ENCODE results near the gene MED15. TPM values are rescaled to one million over a fixed set of nuclear protein-coding genes. Genes with fewer than 3 reads are reported as not detected.
"Not testable (repeated sequence)": the region's sequence is repeated elsewhere in the genome, so short reads cannot be mapped to it uniquely, and the experiment has no call there.

Gene MED15
- polyA plus RNA-seq, 1 experiment = 17.3 TPM

GRCh38 chr22:20619045-20619892 is 111.9 kb downstream of the MED15 start:
- CTCF ChIA-PET = no interaction called here

DNA sequence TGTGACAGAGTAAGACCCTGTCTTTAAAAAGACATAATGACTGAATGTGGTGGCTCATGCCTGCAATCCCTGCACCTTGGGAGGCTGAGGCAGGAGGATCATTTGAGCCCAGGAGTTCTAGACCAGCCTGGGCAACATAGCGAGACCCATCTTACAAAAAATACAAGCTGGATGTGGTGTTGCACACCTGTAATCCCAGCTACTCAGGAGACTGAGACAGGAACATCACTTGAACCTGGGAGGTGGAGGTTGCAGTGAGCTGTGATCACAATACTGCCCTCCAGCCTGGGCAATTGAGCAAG is 112.4 kb downstream of the MED15 start:
- CTCF ChIA-PET; H3K4me3 ChIP-seq (ENCODE audit: low read depth, low read length); H3K9me3 ChIP-seq (ENCODE audit: control insufficient read depth, insufficient read depth, low read length); H3K27ac ChIP-seq (ENCODE audit: low read depth, low read length); DNase-seq (ENCODE audit: low read depth, low spot score); POLR2A ChIA-PET: not testable (repeated sequence)
- peaks cover 20% of the 10 kb centered on the region for H3K27me3 ChIP-seq (ENCODE audit: control insufficient read depth, insufficient read depth, low read length)

More at GRCh38 chr22:20619045-20619892, 111.9 kb downstream of the MED15 start:
- POLR2A ChIA-PET = no interaction called here
- Histone ChIP-seq H3K4me3 (ENCODE audit: low read depth, low read length) (no peak overlapping the region), H3K27me3 (ENCODE audit: control insufficient read depth, insufficient read depth, low read length) (peaks cover 20% of the 10 kb centered on the region), H3K27ac (ENCODE audit: low read depth, low read length) (no peak overlapping the region), H3K9me3 (ENCODE audit: control insufficient read depth, insufficient read depth, low read length) (no peaks in the 10 kb centered on the region)
- no peak for DNase-seq (ENCODE audit: low read depth, low spot score)
- TF ChIP-seq, protein P1, sequence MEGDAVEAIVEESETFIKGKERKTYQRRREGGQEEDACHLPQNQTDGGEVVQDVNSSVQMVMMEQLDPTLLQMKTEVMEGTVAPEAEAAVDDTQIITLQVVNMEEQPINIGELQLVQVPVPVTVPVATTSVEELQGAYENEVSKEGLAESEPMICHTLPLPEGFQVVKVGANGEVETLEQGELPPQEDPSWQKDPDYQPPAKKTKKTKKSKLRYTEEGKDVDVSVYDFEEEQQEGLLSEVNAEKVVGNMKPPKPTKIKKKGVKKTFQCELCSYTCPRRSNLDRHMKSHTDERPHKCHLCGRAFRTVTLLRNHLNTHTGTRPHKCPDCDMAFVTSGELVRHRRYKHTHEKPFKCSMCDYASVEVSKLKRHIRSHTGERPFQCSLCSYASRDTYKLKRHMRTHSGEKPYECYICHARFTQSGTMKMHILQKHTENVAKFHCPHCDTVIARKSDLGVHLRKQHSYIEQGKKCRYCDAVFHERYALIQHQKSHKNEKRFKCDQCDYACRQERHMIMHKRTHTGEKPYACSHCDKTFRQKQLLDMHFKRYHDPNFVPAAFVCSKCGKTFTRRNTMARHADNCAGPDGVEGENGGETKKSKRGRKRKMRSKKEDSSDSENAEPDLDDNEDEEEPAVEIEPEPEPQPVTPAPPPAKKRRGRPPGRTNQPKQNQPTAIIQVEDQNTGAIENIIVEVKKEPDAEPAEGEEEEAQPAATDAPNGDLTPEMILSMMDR (IDR thresholded peaks at IDR 0.05; ENCODE audit: low read depth, low read length) = no peak

DNA sequence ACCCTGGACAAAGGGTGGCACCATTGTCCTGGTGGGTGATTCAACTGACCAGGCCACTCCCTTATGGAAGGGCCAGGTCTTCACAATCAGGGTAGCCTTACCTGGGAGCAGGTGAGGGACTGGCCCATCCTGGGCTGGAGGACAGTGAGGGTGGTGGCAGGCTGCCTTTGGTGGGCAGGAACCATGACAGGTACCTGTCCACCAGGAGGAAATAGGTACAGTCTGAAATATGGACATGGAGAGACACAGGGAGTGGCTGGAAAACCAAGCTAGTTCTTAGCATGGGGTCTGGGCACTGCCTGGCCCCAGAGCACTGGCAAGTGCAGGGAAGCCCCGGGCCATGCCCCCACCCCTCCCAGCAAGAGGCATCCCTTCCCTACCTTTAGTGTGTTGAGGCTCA is 113.8 kb downstream of the MED15 start:
- CTCF ChIA-PET = no interaction called here
- POLR2A ChIA-PET = no interaction called here
- Histone ChIP-seq H3K27me3 (ENCODE audit: control insufficient read depth, insufficient read depth, low read length) (peaks cover 13% of the 10 kb centered on the region), H3K4me3 (ENCODE audit: low read depth, low read length) (no peak overlapping the region), H3K27ac (ENCODE audit: low read depth, low read length) (no peak overlapping the region), H3K9me3 (ENCODE audit: control insufficient read depth, insufficient read depth, low read length) (no peaks in the 10 kb centered on the region)
- TF ChIP-seq, protein P1 (IDR thresholded peaks at IDR 0.05; ENCODE audit: low read depth, low read length) = no peak
- DNase-seq (ENCODE audit: low read depth, low spot score) = no peak

- CTCF ChIA-PET = no interaction called here
- Histone ChIP-seq H3K9me3 (ENCODE audit: control insufficient read depth, insufficient read depth, low read length) (no peaks in the 10 kb centered on the region), H3K27me3 (ENCODE audit: control insufficient read depth, insufficient read depth, low read length) (peaks cover 15% of the 10 kb centered on the region), H3K27ac (ENCODE audit: low read depth, low read length) (no peak overlapping the region), H3K4me3 (ENCODE audit: low read depth, low read length) (no peak overlapping the region)
- DNase-seq (ENCODE audit: low read depth, low spot score) = no peak
- TF ChIP-seq, protein P1 (IDR thresholded peaks at IDR 0.05; ENCODE audit: low read depth, low read length) = no peak
- POLR2A ChIA-PET = no interaction called here
Measured at GRCh38 chr22:20622650-20623339, 115.4 kb downstream of the MED15 start.

DNA sequence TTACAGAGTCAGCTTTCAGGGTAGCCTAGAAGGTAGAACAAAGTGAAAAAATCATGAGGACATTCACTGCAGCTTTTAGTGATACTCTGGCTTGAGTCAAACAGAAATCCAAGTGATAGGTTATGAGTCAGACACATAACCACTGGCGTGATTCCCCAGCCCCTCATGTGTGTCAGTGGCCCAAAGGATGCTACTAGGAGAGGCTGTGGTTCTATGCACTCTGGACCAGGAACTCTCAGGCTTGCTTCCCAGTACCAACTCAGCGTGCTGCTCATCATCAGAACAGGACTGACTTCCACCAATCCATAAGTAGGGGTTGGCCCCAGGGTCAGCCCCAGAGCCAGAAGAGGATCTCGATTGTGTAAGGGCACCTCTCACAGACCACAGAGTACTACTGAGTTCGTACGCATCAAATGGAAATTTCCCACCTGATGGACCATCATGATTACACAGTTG is 116.8 kb downstream of the MED15 start:
- H3K27me3 ChIP-seq (ENCODE audit: control insufficient read depth, insufficient read depth, low read length) = peaks cover 24% of the 10 kb centered on the region
- no peak for DNase-seq (ENCODE audit: low read depth, low spot score)
- H3K9me3 ChIP-seq (ENCODE audit: control insufficient read depth, insufficient read depth, low read length) = no peaks in the 10 kb centered on the region
- H3K4me3 ChIP-seq (ENCODE audit: low read depth, low read length) = no peak overlapping the region
- no peak overlapping the region for H3K27ac ChIP-seq (ENCODE audit: low read depth, low read length)
- ChIA-PET CTCF (no interaction called here), POLR2A (no interaction called here)
- TF ChIP-seq, protein P1 (IDR thresholded peaks at IDR 0.05; ENCODE audit: low read depth, low read length) = no peak
